ENCODE measurements around the gene OGFR.

OGFR gene

DNA sequence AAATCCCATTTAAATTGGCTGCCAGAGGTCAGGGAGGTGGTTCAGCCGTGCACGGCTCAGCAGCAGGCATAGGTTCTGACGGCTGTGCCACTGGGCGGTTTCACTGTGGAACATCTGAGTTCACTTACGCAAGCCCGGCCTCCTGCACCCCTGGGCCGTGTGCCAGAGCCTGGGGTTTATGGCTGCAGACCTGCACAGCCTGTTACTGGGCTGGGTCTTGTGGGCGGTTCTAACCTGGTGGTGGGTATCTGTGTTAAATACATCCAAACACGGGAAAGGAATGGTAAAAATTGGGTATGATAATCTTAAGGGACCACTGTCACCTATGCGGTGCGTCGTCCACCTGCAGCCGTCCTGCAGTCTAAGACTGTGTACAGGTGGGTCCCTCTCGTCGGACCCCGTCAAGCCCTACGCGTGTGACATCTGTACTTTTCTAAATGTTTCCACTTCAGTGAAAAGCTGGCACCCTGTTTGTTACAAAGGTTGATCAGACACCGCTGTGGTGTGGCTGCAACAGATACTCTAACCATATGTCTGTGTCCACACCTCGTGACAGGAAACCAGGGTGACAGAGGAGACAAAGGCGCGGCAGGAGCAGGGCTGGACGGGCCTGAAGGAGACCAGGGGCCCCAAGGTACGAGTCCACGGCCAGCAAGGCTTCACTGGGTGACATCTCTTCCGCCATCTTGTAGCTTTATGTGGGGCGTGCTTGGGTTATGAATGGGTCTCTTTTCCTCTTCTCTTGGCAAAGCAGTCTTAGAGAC, 33.7 kb downstream of the OGFR start:
- TF ChIP-seq GLIS3 (CRISPR knock-in tag; IDR thresholded peaks at IDR 0.05), result no peak
- TF ChIP-seq TCF4 (CRISPR knock-in tag; IDR thresholded peaks at IDR 0.05; ENCODE audit: borderline replicate concordance), result peak; percentile 62; the same call in 1 of the 2 replicates
- ATAC-seq, result peak; percentile 81

- ATAC-seq, result no peak; the same call in 2 of the 3 replicates
- no peak for TF ChIP-seq ZC3H10 (CRISPR knock-in tag; IDR thresholded peaks at IDR 0.05)
Observed at GRCh38 chr20:62839261-62839660, 34.6 kb downstream of the OGFR start.

- ATAC-seq, result no peak
- TF ChIP-seq ZNF565 (CRISPR knock-in tag; conservative IDR thresholded peaks at IDR 0.05; ENCODE audit: low read depth) (no peak), ARNTL (CRISPR knock-in tag; IDR thresholded peaks at IDR 0.05; ENCODE audit: borderline replicate concordance, low read depth) (no peak), ZFP30 (CRISPR knock-in tag; IDR thresholded peaks at IDR 0.05) (no peak), ZNF70 (CRISPR knock-in tag; IDR thresholded peaks at IDR 0.05) (no peak), ZC3H10 (CRISPR knock-in tag; IDR thresholded peaks at IDR 0.05) (no peak)
Observed at GRCh38 chr20:62839816-62840215, 35.2 kb downstream of the OGFR start.

- TF ChIP-seq ZC3H10 (CRISPR knock-in tag; IDR thresholded peaks at IDR 0.05), result no peak
- no peak for ATAC-seq
Observed at GRCh38 chr20:62840244-62841197, 35.9 kb downstream of the OGFR start.

DNA sequence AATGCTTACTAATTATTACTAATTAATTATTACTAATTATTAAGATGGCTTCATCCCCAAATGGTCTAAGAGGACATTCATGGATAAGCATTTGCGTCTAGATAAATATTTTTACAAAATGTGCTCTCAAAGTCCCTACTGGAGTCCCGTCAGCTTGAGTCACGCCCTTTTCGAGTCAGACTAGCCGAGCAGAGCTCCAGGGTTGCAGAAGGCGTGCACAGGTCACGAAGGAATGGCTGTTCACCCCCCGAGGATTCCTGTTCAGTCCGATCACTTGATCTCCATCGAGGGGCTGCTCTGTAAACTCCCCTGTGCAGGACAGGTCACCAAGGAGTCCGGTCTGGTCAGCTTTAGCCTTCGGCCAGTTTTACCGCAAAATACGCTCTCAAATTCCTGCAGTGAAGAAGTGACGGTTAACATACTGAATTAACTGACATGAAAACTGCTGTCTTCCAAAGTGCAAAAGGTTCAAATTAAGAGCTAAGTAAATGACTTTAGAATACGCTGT, 37.1 kb downstream of the OGFR start:
- ATAC-seq, result no peak
- TF ChIP-seq ZC3H10 (CRISPR knock-in tag; IDR thresholded peaks at IDR 0.05), result no peak
- TF ChIP-seq PPARA (CRISPR knock-in tag; IDR thresholded peaks at IDR 0.05; ENCODE audit: borderline replicate concordance), result no peak
- TF ChIP-seq ISL1 (CRISPR knock-in tag; IDR thresholded peaks at IDR 0.05), result no peak
- no peak for TF ChIP-seq ARNTL (CRISPR knock-in tag; IDR thresholded peaks at IDR 0.05; ENCODE audit: borderline replicate concordance, low read depth)
- no peak for TF ChIP-seq ZFP3 (CRISPR knock-in tag; IDR thresholded peaks at IDR 0.05)
- no peak for TF ChIP-seq CSDC2 (CRISPR knock-in tag; IDR thresholded peaks at IDR 0.05)
- no peak for TF ChIP-seq ESRRG (CRISPR knock-in tag; IDR thresholded peaks at IDR 0.05)
- TF ChIP-seq ZNF565 (CRISPR knock-in tag; conservative IDR thresholded peaks at IDR 0.05; ENCODE audit: low read depth), result no peak
- no peak for TF ChIP-seq TCF4 (CRISPR knock-in tag; IDR thresholded peaks at IDR 0.05; ENCODE audit: borderline replicate concordance)
- TF ChIP-seq, protein P1, sequence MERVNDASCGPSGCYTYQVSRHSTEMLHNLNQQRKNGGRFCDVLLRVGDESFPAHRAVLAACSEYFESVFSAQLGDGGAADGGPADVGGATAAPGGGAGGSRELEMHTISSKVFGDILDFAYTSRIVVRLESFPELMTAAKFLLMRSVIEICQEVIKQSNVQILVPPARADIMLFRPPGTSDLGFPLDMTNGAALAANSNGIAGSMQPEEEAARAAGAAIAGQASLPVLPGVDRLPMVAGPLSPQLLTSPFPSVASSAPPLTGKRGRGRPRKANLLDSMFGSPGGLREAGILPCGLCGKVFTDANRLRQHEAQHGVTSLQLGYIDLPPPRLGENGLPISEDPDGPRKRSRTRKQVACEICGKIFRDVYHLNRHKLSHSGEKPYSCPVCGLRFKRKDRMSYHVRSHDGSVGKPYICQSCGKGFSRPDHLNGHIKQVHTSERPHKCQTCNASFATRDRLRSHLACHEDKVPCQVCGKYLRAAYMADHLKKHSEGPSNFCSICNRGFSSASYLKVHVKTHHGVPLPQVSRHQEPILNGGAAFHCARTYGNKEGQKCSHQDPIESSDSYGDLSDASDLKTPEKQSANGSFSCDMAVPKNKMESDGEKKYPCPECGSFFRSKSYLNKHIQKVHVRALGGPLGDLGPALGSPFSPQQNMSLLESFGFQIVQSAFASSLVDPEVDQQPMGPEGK (CRISPR knock-in tag; IDR thresholded peaks at IDR 0.05; ENCODE audit: borderline replicate concordance), result no peak
- no peak for TF ChIP-seq SNAI2 (CRISPR knock-in tag; IDR thresholded peaks at IDR 0.05)
- TF ChIP-seq, protein P2, sequence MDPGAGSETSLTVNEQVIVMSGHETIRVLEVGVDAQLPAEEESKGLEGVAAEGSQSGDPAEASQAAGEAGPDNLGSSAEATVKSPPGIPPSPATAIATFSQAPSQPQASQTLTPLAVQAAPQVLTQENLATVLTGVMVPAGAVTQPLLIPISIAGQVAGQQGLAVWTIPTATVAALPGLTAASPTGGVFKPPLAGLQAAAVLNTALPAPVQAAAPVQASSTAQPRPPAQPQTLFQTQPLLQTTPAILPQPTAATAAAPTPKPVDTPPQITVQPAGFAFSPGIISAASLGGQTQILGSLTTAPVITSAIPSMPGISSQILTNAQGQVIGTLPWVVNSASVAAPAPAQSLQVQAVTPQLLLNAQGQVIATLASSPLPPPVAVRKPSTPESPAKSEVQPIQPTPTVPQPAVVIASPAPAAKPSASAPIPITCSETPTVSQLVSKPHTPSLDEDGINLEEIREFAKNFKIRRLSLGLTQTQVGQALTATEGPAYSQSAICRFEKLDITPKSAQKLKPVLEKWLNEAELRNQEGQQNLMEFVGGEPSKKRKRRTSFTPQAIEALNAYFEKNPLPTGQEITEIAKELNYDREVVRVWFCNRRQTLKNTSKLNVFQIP (CRISPR knock-in tag; IDR thresholded peaks at IDR 0.05; ENCODE audit: borderline replicate concordance, low read depth), result no peak

DNA sequence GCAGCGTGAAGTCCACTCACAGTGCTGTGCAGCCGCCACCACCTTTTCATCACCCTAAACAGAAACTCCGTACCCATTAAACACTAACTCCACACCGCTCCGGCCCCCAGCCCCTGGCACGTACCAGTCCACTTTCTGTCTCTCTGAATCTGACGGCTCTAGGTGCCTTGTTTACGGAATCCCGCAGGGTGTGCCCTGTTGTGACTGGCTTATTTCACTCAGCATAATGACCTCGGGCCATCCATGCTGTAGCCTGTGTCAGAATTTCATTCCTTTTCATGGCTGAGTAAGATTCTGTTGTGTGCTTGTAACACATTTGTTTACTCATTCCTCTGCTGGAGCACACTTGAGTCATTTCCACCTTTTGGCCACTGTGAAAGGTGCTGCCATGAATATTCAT, 39.0 kb downstream of the OGFR start:
- TF ChIP-seq, protein P2 (CRISPR knock-in tag; IDR thresholded peaks at IDR 0.05; ENCODE audit: borderline replicate concordance, low read depth), result no peak
- TF ChIP-seq CSDC2 (CRISPR knock-in tag; IDR thresholded peaks at IDR 0.05), result no peak
- no peak for TF ChIP-seq ZC3H10 (CRISPR knock-in tag; IDR thresholded peaks at IDR 0.05)
- TF ChIP-seq ISL1 (CRISPR knock-in tag; IDR thresholded peaks at IDR 0.05), result no peak
- no peak for TF ChIP-seq ZNF565 (CRISPR knock-in tag; conservative IDR thresholded peaks at IDR 0.05; ENCODE audit: low read depth)
- TF ChIP-seq PPARA (CRISPR knock-in tag; IDR thresholded peaks at IDR 0.05; ENCODE audit: borderline replicate concordance), result no peak
- no peak for TF ChIP-seq TCF4 (CRISPR knock-in tag; IDR thresholded peaks at IDR 0.05; ENCODE audit: borderline replicate concordance)
- TF ChIP-seq, protein P1 (CRISPR knock-in tag; IDR thresholded peaks at IDR 0.05; ENCODE audit: borderline replicate concordance), result no peak
- TF ChIP-seq BACH2 (CRISPR knock-in tag; IDR thresholded peaks at IDR 0.05; ENCODE audit: borderline replicate concordance), result no peak
- no peak for ATAC-seq

Data from SK-N-SH treated with all-trans-retinoic acid at 6 μM for 48 hours (cell line).